AG09309 (cell line): ENCODE data around the gene PLCXD3.
A peak's percentile ranks its signal among the peaks of the same experiment; 100 is the strongest.

ENCODE experiments used
- DNase-seq: peaks from one replicate; pipeline ENCODE4 v3.0.0-alpha.2; 2010; ENCODE audit warnings: low read depth
- H3K4me3 ChIP-seq: 2 replicates; pipeline ENCODE4 v1.5.1; 2011; ENCODE audit warnings: mild to moderate bottlenecking, low read depth, low read length, moderate library complexity; ENCODE audit not compliant: control insufficient read depth
- TF ChIP-seq, protein P1 (sequence below): IDR thresholded peaks from 2 replicates; pipeline ENCODE4 v1.5.1; 2011; ENCODE audit warnings: mild to moderate bottlenecking, low read depth, low read length, inconsistent platforms; ENCODE audit not compliant: insufficient read depth, control insufficient read depth; ENCODE audit errors: missing control alignments

PLCXD3 gene, protein sequence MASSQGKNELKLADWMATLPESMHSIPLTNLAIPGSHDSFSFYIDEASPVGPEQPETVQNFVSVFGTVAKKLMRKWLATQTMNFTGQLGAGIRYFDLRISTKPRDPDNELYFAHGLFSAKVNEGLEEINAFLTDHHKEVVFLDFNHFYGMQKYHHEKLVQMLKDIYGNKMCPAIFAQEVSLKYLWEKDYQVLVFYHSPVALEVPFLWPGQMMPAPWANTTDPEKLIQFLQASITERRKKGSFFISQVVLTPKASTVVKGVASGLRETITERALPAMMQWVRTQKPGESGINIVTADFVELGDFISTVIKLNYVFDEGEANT

DNA sequence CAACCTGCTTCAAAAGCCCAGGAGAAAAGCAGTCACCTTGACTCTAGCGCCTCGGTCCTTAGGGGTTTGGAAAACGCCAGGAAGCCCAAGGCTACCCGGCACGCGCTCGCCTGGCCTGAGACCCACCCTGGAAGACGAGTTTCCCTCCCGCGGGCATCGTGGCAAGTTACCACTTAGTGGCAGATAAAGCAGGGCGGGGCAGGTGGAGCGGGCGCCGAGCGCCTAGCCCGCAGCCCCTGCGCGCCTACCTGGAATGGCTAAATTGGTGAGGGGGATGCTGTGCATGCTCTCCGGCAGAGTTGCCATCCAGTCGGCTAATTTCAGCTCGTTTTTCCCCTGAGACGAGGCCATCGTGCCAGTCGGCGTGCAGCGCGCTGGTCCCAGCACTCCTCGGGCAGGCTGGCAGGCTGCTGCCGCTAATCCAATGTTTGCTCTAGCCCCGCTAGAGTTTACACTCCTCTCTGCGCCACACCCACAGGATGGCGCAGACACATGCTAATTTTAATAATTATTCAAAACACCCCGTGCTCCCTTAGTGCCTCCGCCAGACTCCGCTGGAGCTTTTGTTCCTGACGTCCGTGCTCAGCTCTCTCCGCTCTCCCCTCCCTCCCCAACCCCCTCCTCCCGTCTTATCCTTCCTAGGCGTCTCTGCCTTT, at the start of gene PLCXD3:
Gene PLCXD3, minus strand, starts transcription at position 426 of the 656 bp plus-strand sequence. Its CDS starts 75 bp downstream, at position 351.
- H3K4me3 ChIP-seq = peak within 1 kb of the TSS; percentile 24
- TF ChIP-seq, protein P1, sequence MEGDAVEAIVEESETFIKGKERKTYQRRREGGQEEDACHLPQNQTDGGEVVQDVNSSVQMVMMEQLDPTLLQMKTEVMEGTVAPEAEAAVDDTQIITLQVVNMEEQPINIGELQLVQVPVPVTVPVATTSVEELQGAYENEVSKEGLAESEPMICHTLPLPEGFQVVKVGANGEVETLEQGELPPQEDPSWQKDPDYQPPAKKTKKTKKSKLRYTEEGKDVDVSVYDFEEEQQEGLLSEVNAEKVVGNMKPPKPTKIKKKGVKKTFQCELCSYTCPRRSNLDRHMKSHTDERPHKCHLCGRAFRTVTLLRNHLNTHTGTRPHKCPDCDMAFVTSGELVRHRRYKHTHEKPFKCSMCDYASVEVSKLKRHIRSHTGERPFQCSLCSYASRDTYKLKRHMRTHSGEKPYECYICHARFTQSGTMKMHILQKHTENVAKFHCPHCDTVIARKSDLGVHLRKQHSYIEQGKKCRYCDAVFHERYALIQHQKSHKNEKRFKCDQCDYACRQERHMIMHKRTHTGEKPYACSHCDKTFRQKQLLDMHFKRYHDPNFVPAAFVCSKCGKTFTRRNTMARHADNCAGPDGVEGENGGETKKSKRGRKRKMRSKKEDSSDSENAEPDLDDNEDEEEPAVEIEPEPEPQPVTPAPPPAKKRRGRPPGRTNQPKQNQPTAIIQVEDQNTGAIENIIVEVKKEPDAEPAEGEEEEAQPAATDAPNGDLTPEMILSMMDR = no peak
- no peak for DNase-seq

DNA sequence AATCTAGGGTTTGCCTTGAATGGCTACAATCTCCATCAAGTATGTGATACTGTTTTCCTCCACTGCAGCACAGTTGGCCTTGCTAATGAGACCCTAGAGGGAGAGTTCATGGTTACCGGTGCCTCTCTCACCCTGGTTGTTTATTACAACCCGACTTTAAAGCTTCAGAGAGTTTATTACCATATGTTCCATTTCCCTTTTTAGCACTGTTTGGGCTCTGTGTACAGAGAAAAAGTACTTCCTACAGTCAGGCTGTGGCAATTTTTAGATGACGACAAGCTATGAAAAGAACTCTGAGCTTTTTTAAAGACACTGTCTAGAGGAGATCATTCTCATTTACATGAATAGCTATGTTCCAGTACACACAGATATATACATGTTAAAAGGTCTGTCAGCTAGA, 48.8 kb upstream of the PLCXD3 start:
- no peak for DNase-seq
- no peak overlapping the region for H3K4me3 ChIP-seq
- TF ChIP-seq, protein P1 = no peak

DNA sequence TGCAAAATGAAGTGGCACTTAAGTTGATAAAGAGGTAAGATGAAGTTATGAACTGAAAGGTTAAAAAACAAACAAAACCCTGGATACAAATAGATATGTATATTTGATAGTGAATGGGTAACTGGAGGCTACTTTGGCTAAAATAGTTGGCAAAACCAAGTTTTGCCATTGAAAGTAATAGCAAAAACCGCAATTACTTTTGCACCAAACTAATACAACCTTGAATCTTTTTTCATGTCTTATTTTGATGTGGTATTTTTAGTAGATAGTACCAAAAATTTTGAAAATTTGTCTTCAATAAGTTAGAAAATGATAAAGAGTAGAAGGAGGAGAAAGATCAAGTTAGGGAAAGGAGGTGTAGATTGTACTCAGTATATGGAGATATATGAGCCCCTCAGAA, 47.9 kb upstream of the PLCXD3 start:
- H3K4me3 ChIP-seq = no peak overlapping the region
- DNase-seq = no peak
- TF ChIP-seq, protein P1 = no peak

DNA sequence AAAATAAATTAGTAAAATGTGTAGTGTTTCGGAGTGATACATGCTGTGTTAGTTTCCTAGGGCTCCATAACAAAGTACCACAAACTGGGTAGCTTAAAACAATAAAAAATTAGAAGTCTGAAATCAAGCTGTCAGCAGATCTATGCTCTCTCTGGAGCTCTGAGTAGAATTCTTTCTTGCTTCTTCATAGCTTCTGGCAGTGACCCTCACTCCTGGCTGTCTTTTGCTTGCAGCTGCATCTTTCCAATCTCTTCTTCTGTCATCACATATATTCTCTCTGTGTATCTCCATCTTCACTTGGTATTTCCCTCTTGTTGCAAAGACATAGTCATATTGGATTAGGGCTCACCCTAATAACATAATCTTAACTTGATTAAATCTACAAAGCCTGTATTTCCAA, 37.6 kb upstream of the PLCXD3 start:
- no peak overlapping the region for H3K4me3 ChIP-seq
- DNase-seq = no peak
- TF ChIP-seq, protein P1 = no peak

DNA sequence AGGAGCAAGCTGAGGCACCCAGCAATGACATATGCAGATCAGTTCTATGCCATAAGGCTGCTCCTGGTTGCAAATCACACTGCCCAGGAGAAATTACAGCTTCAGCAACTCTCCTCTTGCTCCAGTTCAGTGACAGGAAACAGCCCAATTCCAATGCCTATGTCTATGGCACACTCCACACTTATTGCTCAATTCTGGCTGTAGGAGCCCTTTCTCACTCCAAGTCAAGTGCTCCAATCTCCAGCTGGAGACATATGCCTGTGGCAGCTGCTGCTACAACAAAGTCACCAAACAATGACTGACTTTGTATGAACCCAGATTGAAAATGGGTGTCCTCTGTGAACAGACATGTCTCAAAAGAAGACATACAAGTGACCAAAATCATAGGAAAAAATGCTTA, 31.8 kb upstream of the PLCXD3 start:
- TF ChIP-seq, protein P1 = no peak
- H3K4me3 ChIP-seq = no peak overlapping the region
- no peak for DNase-seq

DNA sequence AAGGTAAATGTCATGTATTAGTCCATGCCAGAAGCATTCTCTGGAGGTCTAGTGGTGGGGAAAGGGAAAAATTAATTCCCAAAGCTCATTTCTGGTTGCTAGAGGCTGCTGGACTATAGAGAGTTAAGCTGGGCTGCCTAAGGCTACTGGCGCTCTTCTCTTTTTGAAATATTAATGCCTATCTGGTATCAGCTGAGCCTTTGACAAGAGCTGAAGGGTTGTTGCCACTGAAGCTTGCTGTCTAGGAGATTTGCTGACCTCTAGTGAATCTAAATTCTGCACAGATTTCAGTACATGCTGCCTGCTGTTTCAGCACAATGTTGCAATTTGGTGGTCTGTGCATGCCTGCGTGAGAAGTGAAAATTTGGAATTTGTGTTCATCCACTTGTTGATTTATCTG, 29.1 kb upstream of the PLCXD3 start:
- no peak for DNase-seq
- H3K4me3 ChIP-seq = no peak overlapping the region
- TF ChIP-seq, protein P1 = no peak
